ENCODE results near the gene DZIP3. TPM values are rescaled to one million over a fixed set of nuclear protein-coding genes. Genes with fewer than 3 reads are reported as not detected.

The DZIP3 gene
- total RNA-seq, 4 donors from 2014 or later: 0.83 to 5.0 (median 2.8) TPM

DNA sequence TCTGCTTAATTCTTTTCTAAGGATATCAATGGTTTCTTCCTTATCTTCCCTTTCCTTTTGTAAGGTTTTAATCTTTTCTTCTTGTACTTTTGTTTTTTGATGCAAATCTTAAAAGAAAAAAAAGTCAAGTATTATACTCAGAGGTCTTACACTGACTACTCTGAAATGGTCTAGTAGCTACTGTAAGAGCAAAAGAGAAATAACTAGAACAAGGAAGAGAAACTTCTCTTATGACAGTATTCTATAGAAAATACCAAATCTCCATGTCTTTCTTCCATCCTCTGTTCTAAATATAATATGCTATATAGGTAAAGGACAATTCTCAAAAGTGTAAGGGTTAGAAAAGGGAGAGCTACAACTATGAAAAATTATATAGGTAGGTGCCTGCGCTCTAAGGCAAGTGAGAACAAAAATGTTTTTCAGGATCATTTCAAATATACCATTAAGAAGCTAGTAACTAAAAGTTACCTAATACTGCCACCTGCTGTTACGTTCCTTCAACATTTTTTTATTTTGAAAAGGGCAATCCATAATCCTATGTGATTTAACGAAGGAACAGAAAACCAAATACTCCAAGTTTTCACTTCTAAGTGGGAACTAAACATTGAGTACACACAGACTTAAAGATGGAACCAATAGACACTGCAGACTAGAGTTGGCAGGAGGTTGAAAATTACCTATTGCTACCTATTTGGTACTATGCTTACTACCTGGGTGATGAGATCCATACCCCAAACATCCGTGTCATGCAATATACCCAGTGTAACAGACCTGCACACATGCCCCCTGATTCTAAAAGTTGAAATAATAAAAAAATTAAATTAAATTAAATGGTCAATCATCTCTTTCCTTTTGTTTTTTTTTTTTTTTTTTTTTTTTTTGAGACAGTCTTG is 37.0 kb upstream of the DZIP3 start:
- DNase-seq: no peak
- no peak overlapping the region for H3K4me3 ChIP-seq
- no peaks in the 10 kb centered on the region for H3K4me1 ChIP-seq
- 38 to 49% methylated on average over 4 of the region's 4 CpGs for WGBS, 2 donors
- H3K27me3 ChIP-seq: no peaks in the 10 kb centered on the region
- TF ChIP-seq, protein P1, sequence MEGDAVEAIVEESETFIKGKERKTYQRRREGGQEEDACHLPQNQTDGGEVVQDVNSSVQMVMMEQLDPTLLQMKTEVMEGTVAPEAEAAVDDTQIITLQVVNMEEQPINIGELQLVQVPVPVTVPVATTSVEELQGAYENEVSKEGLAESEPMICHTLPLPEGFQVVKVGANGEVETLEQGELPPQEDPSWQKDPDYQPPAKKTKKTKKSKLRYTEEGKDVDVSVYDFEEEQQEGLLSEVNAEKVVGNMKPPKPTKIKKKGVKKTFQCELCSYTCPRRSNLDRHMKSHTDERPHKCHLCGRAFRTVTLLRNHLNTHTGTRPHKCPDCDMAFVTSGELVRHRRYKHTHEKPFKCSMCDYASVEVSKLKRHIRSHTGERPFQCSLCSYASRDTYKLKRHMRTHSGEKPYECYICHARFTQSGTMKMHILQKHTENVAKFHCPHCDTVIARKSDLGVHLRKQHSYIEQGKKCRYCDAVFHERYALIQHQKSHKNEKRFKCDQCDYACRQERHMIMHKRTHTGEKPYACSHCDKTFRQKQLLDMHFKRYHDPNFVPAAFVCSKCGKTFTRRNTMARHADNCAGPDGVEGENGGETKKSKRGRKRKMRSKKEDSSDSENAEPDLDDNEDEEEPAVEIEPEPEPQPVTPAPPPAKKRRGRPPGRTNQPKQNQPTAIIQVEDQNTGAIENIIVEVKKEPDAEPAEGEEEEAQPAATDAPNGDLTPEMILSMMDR (IDR thresholded peaks at IDR 0.05): peak in 5 of 6 experiments; percentile 44 to 63 (median 52)
- no peak for TF ChIP-seq POLR2A (IDR thresholded peaks at IDR 0.05)
- H3K36me3 ChIP-seq: no peaks in the 10 kb centered on the region
- no peaks in the 10 kb centered on the region for H3K9me3 ChIP-seq
- H3K27ac ChIP-seq: no peak overlapping the region
- intact Hi-C loops (cut with DNase I): no loop called here

DNA sequence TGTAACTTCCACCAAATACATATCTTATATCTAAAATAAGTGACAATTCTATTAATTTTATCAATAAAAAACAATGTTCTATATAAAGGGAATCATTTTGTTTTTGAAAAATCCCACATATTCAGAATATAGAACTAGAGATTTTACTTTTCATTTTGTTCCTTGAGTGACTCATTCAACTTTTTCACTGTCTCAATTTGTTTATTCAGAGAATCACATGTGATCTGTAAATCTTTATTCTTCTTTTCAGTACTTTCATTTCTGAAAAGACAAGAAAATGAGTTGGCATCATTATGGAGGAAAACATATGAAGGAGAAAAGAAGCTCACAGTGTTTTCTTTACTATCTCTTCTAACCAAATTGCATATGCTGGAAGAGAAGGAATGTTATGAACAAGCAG is 35.3 kb upstream of the DZIP3 start:
- H3K27me3 ChIP-seq: no peaks in the 10 kb centered on the region
- intact Hi-C loops (cut with DNase I): no loop called here
- DNase-seq: no peak

DNA sequence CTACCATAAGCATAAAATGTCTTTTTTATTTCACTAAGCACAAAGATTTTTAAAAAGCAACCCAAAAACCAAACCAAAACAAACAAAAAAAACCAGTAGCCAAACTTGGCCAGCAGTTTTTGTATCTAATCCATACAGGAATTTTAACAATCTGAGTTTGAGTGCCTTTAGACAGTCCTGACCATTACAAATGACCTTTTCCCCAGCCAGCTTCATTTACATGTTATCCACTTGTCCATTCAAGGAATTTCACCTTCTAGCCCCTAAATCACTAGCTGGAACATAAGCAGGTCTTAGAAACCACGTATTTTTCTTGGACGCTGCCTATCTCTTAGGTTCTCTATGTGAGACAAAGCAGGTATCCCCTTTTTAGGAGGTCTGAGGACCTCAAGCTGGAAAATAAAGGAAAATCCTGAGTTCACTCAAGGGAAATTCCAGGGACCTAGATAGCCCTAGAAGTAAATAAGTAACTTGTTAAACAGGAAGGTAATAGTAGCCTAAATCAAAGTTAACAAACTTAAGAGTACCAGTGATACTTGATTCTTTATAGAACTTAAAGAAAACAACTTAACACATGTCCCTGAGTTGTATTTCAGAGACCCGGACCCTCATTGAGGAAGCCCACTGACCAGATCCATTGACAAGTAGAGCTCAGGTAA is 34.5 kb upstream of the DZIP3 start:
- H3K9me3 ChIP-seq: no peaks in the 10 kb centered on the region
- no peaks in the 10 kb centered on the region for H3K27me3 ChIP-seq
- TF ChIP-seq, protein P1 (IDR thresholded peaks at IDR 0.05): no peak
- TF ChIP-seq POLR2A (IDR thresholded peaks at IDR 0.05): no peak
- DNase-seq: no peak
- peaks cover 0 to 10% (median 0%) of the 10 kb centered on the region in 3 donors for H3K36me3 ChIP-seq
- no peak overlapping the region for H3K4me3 ChIP-seq
- 78 to 88% methylated on average over 3 of the region's 3 CpGs for WGBS, 2 donors
- intact Hi-C loops (cut with DNase I): loop anchor here (5.0 kb wide), 1 partner anchor 63 kb away; no protein-coding TSS in a partner anchor
- no peak overlapping the region for H3K27ac ChIP-seq
- H3K4me1 ChIP-seq: no peaks in the 10 kb centered on the region

More for the DNA sequence above, 35.3 kb upstream of the DZIP3 start:
- Histone ChIP-seq H3K36me3 (peaks cover 0 to 9% (median 0%) of the 10 kb centered on the region in 3 donors), H3K27ac (no peak overlapping the region), H3K9me3 (no peaks in the 10 kb centered on the region), H3K4me1 (no peaks in the 10 kb centered on the region), H3K4me3 (no peak overlapping the region)
- TF ChIP-seq POLR2A (IDR thresholded peaks at IDR 0.05): no peak
- TF ChIP-seq, protein P1 (IDR thresholded peaks at IDR 0.05): no peak

DNA sequence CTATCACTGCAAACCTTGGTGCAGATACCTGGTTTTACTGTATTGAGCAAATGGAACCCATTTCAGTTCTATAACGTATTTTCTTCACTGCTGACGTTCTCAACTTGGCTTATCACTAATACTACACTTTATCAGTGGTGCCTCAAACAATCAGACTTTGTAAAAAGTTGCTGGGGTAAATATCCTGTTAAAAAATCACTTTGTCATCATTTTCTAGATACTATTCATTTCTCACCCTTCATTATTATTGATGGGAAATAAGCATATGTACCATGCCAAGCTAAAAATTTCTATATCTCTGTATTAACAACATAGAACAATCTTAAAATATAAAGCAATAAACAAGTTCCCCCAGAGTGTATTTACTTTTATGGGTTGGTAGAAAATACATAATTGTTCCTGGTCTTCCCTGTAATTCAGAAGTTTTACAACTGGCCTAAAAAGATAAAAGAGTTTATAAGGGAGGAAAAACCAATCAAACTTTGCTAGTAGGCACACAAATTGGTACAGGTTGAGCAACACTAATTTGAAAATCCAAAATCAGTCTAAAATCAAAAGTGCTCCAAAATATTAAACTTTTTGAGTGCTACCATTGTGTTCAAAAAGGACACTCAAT is 33.4 kb upstream of the DZIP3 start:
- intact Hi-C loops (cut with DNase I): loop anchor here (5.0 kb wide), 1 partner anchor 64 kb away; no protein-coding TSS in a partner anchor

More for the DNA sequence above, 33.4 kb upstream of the DZIP3 start:
- Histone ChIP-seq H3K27me3 (no peaks in the 10 kb centered on the region), H3K9me3 (no peaks in the 10 kb centered on the region), H3K4me1 (no peaks in the 10 kb centered on the region), H3K36me3 (peaks cover 0 to 16% (median 0%) of the 10 kb centered on the region in 3 donors), H3K4me3 (no peak overlapping the region), H3K27ac (no peak overlapping the region)
- 82 to 93% methylated on average over 2 of the region's 2 CpGs for WGBS, 2 donors
- no peak for DNase-seq
- TF ChIP-seq POLR2A (IDR thresholded peaks at IDR 0.05): no peak
- TF ChIP-seq, protein P1 (IDR thresholded peaks at IDR 0.05): no peak
